ENCODE measurements around the gene FRYL. TPM values are rescaled to one million over a fixed set of nuclear protein-coding genes. Genes with fewer than 3 reads are reported as not detected.

The FRYL gene
- total and polyA plus RNA-seq, 2 of the 8 experiments (the other 6 are each of a cell fraction or from before 2014, with no cell fraction given): 8.0 to 36.5 TPM

DNA sequence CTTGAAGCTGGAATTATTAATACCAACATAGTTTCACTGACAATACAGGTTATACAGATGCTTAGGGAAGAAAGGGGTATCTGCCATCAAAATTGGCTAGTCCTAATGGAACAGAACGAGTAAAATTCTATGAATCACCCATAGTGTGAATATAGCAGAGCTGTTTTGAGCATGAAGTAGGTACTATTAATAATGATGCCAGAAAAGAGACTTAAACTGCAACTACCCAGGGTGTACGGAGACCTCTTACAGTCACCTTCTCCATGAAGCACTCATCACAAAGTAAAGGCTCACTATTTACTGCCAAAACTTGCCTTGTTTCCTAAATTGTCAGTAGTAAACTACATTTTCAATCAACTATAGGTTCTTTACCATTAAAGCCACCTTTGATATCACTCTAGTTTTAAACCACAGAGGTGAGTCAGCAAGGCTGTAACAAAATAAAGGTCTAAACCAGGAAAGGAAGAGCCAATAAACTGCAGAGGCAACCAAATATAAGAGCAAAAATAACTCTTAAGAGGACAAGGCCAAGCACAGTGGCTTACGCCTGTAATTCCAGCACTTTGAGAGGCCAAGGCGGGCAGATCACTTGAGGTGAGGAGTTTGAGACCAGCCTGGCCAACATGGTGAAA, 114.4 kb downstream of the FRYL start (continued):
- TF ChIP-seq GABPA (IDR thresholded peaks at IDR 0.05; ENCODE audit: borderline replicate concordance, insufficient read depth, low read length) (no peak), KDM5A (IDR thresholded peaks at IDR 0.05; ENCODE audit: low read length) (no peak), CHD1 (IDR thresholded peaks at IDR 0.05; ENCODE audit: low read depth, low read length) (no peak), TAF7 (optimal IDR thresholded peaks at IDR 0.05; ENCODE audit: borderline replicate concordance, low read depth, low read length) (no peak), ZNF274 (IDR thresholded peaks at IDR 0.05; ENCODE audit: borderline replicate concordance, extremely low read depth, low read length) (no peak), TEAD4 (IDR thresholded peaks at IDR 0.05; ENCODE audit: low read depth, low read length) (no peak)
- TF ChIP-seq, protein P1, sequence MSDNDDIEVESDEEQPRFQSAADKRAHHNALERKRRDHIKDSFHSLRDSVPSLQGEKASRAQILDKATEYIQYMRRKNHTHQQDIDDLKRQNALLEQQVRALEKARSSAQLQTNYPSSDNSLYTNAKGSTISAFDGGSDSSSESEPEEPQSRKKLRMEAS (IDR thresholded peaks at IDR 0.05): no peak
- TF ChIP-seq, protein P2, sequence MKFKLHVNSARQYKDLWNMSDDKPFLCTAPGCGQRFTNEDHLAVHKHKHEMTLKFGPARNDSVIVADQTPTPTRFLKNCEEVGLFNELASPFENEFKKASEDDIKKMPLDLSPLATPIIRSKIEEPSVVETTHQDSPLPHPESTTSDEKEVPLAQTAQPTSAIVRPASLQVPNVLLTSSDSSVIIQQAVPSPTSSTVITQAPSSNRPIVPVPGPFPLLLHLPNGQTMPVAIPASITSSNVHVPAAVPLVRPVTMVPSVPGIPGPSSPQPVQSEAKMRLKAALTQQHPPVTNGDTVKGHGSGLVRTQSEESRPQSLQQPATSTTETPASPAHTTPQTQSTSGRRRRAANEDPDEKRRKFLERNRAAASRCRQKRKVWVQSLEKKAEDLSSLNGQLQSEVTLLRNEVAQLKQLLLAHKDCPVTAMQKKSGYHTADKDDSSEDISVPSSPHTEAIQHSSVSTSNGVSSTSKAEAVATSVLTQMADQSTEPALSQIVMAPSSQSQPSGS (IDR thresholded peaks at IDR 0.05; ENCODE audit: low read length): no peak

Measured in H1 (cell line).